ENCODE results near the gene SEC24B. TPM values are rescaled to one million over a fixed set of nuclear protein-coding genes. Genes with fewer than 3 reads are reported as not detected.

The SEC24B gene
- total RNA-seq, 2 experiments from 2014 or later = 22.8 to 22.9 TPM

DNA sequence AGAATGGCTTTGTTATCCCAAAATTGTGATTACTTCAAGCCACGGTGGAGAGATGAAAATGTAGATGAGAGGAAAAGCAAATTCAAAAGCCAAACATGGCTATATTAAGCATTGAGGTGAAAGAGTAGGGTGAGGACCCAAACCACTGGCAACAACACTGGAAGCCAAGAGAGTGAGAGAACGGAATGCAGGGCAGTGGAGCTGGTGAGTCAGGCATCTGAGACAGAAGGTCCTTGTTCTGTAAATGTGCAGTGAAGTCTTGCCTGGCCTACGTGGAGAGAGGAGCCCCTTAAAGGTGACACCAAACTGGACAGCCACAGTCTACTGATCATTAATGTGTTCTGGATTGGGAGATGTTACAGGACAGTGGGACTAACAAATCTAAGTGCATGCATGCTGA is 22.8 kb upstream of the SEC24B start:
- no peaks in the 10 kb centered on the region for H3K36me3 Mint-ChIP-seq (ENCODE audit: low read depth)
- POLR2A ChIA-PET = no interaction called here
- H3K9me3 Mint-ChIP-seq (ENCODE audit: insufficient read depth) = no peaks in the 10 kb centered on the region
- no peak overlapping the region for H3K4me3 Mint-ChIP-seq
- no peak for DNase-seq
- no peaks in the 10 kb centered on the region for H3K4me1 Mint-ChIP-seq (ENCODE audit: low read depth)
- CTCF ChIA-PET = interaction anchor here (1.8 kb wide), 1 partner anchor 416 kb away, joined by 4 read pairs; no protein-coding TSS in a partner anchor
- H3K27me3 Mint-ChIP-seq (ENCODE audit: low read depth) = peaks cover 3% of the 10 kb centered on the region
- H3K27ac Mint-ChIP-seq = no peak overlapping the region
- no peak for ATAC-seq

DNA sequence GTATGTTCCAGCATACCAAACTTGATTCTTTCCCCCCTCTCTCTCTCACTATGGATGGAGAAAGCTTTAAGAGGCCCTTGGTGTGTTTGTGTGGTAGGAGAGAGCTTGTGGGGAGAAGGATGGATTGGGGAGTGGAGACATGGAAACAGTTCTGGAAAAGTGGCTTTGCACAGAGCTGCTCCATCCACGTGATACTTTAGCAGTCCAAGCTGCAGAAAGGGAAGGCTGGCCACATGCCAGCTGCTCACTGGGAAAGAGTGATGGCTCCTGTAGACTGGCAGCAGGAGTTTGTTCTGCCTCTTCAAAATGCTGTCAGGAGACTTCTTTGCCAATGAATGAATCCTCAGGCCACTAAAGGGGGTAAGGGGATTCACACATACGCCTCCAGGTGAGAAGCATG is 21.7 kb upstream of the SEC24B start:
- no peak for ATAC-seq
- no peak overlapping the region for H3K27ac Mint-ChIP-seq
- no peak for DNase-seq
- ChIA-PET CTCF (interaction anchor here (0.8 to 1.8 kb wide), 4 partner anchors 8 to 570 kb away, joined by 3 to 5 read pairs (median 4); no protein-coding TSS in a partner anchor), POLR2A (no interaction called here)
- H3K4me3 Mint-ChIP-seq = no peak overlapping the region
- H3K36me3 Mint-ChIP-seq (ENCODE audit: low read depth) = no peaks in the 10 kb centered on the region
- H3K4me1 Mint-ChIP-seq (ENCODE audit: low read depth) = no peaks in the 10 kb centered on the region
- H3K9me3 Mint-ChIP-seq (ENCODE audit: insufficient read depth) = no peaks in the 10 kb centered on the region
- peaks cover 3% of the 10 kb centered on the region for H3K27me3 Mint-ChIP-seq (ENCODE audit: low read depth)

DNA sequence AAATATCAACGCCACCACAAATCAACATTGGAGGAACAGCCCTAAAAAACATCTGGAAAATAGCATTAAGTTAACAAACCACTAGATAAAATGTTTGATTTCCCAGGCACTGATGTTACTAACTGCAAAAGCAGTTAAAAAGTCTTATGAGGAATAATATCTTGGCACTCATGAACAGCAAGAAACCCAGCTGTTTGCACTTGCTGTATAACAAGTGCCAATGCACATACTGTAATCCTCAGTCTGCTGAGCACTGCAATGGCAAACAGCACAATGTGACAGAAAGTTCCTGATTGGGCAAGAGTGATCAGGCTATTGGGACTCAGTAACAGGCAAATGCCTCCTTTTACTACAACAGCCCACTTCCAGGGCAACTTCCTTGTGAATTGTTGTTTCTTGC is 20.8 kb upstream of the SEC24B start:
- Mint-ChIP-seq H3K36me3 (ENCODE audit: low read depth) (no peaks in the 10 kb centered on the region), H3K27ac (no peak overlapping the region)
- POLR2A ChIA-PET = no interaction called here

DNA sequence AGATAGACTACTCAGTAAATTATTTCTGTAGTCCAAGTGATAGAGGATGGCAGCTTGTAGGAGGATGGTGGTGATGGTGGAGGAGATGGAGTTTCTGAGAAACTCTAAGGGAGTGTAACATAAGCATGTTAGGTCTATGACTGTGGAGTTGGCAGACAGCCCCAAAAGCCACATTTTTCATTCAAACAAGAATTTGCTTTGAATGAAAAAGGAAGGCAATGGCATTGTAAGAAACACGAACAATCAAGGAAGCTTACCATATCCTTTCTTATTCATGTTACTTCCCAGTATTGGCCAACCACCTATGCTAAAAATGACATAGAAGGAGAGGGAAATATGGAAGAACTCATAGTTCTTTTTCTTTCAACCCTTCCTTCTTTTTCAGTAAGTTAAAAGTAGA is 18.7 kb upstream of the SEC24B start:
- Mint-ChIP-seq H3K27me3 (ENCODE audit: low read depth) (peaks cover 2% of the 10 kb centered on the region), H3K4me1 (ENCODE audit: low read depth) (no peaks in the 10 kb centered on the region), H3K4me3 (no peak overlapping the region), H3K27ac (no peak overlapping the region), H3K9me3 (ENCODE audit: insufficient read depth) (no peaks in the 10 kb centered on the region), H3K36me3 (ENCODE audit: low read depth) (no peaks in the 10 kb centered on the region)
- ATAC-seq (no peak), DNase-seq (no peak)
- ChIA-PET POLR2A (interaction anchor here (1.2 kb wide), 1 partner anchor 18 kb away, joined by 3 read pairs; no protein-coding TSS in a partner anchor), CTCF (no interaction called here)

More for the DNA sequence above, 20.8 kb upstream of the SEC24B start:
- Mint-ChIP-seq H3K9me3 (ENCODE audit: insufficient read depth) (no peaks in the 10 kb centered on the region), H3K27me3 (ENCODE audit: low read depth) (no peaks in the 10 kb centered on the region), H3K4me3 (no peak overlapping the region), H3K4me1 (ENCODE audit: low read depth) (no peaks in the 10 kb centered on the region)
- DNase-seq (no peak), ATAC-seq (no peak)
- CTCF ChIA-PET = interaction anchor here (0.8 to 1.4 kb wide), 2 partner anchors 9 to 11 kb away, joined by 4 read pairs; no protein-coding TSS in a partner anchor

DNA sequence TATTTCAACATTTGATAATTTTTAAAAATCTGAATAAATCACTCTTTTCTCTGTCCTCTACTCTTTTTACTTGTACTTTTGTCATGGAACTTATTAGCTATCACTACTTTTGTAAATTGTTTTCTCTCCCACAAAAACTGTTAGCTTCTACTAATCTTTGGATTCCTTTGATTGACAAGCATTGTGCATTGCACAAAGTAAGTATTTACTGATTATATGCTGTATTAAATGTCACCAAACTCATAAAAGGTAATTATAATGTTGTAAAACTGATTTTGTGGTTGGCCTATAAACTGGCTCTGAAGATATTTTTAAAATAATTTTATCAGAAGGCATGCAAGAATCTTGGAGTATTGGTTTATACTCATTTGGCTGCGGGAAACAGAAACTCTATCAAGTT is 15.0 kb upstream of the SEC24B start:
- ChIA-PET POLR2A (no interaction called here), CTCF (interaction anchor here (2.0 kb wide), 1 partner anchor 13 kb away, joined by 7 read pairs; no protein-coding TSS in a partner anchor)
- no peaks in the 10 kb centered on the region for H3K9me3 Mint-ChIP-seq (ENCODE audit: insufficient read depth)
- no peaks in the 10 kb centered on the region for H3K36me3 Mint-ChIP-seq (ENCODE audit: low read depth)
- peaks cover 2% of the 10 kb centered on the region for H3K4me1 Mint-ChIP-seq (ENCODE audit: low read depth)
- no peak overlapping the region for H3K27ac Mint-ChIP-seq
- H3K4me3 Mint-ChIP-seq = no peak overlapping the region
- H3K27me3 Mint-ChIP-seq (ENCODE audit: low read depth) = peaks cover 5% of the 10 kb centered on the region
- DNase-seq (no peak), ATAC-seq (no peak)

DNA sequence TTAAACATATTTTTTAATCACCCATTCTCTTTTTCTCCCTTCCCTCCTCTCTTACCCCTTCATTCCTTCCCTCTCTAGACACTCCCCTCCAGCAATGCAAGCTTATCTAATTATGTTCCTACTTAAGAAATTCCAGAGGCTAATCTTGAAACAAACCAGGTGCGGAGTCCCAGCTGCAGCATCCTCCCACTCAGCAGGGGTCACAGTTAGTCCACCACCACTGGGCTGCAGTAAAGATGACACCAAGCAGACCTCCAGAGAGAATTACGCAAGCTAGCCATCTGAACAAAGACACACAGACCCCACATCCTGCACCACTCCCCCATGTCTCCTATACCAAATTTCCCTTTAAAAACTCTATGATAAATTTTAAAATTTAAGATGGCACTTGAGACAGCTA is 13.9 kb upstream of the SEC24B start:
- Mint-ChIP-seq H3K36me3 (ENCODE audit: low read depth) (no peaks in the 10 kb centered on the region), H3K9me3 (ENCODE audit: insufficient read depth) (no peaks in the 10 kb centered on the region), H3K4me1 (ENCODE audit: low read depth) (peaks cover 2% of the 10 kb centered on the region), H3K27me3 (ENCODE audit: low read depth) (peaks cover 5% of the 10 kb centered on the region), H3K4me3 (no peak overlapping the region), H3K27ac (no peak overlapping the region)
- CTCF ChIA-PET = interaction anchor here (0.7 to 2.0 kb wide), 4 partner anchors 8 to 1088 kb away, joined by 3 to 7 read pairs (median 4); no protein-coding TSS in a partner anchor
- ATAC-seq (no peak), DNase-seq (no peak)
- POLR2A ChIA-PET = no interaction called here

DNA sequence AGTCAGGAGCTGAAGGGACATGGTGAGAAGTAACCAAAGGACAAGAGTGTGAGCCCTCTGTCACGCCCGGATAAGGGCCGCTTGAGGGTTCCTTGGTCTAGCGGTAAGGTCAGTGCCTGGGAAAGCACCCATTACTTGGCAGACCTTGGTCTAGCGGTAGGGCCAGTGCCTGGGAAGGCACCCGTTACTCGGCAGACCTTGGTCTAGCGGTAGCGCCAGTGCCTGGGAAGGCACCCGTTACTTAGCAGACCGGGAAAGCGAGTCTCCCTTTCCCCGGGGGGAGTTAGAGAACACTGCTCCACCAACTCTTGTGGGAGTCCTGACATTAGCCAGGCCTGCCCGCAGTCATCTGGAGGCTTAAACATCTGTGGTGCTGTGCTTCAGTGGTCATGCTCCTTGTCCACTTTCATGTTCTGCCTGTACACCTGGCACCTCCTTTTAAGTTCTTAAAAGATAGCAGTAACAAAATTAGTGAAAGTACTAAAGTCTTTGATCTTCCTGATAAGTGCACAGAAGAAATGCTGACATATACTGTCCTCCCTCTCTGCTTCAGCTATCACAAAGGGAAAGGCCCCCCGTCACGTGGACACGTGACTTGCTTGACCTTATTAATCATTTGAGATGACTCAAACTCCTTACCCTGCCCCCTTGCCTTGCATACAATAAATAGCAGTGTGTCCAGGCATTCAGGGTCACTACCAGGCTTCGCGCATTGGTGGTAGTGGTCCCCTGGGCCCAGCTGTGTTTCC is 9.3 kb upstream of the SEC24B start:
- DNase-seq (no peak), ATAC-seq (no peak)
- Mint-ChIP-seq H3K27ac (no peak overlapping the region), H3K36me3 (ENCODE audit: low read depth) (no peaks in the 10 kb centered on the region), H3K9me3 (ENCODE audit: insufficient read depth) (no peaks in the 10 kb centered on the region), H3K4me1 (ENCODE audit: low read depth) (peaks cover 2% of the 10 kb centered on the region), H3K4me3 (no peak overlapping the region), H3K27me3 (ENCODE audit: low read depth) (peaks cover 5% of the 10 kb centered on the region)
- CTCF ChIA-PET = interaction anchor here (1.2 to 2.0 kb wide), 3 partner anchors 12 to 403 kb away, joined by 3 to 5 read pairs (median 4); partner anchors contain the start of gene RRH
- POLR2A ChIA-PET = no interaction called here

DNA sequence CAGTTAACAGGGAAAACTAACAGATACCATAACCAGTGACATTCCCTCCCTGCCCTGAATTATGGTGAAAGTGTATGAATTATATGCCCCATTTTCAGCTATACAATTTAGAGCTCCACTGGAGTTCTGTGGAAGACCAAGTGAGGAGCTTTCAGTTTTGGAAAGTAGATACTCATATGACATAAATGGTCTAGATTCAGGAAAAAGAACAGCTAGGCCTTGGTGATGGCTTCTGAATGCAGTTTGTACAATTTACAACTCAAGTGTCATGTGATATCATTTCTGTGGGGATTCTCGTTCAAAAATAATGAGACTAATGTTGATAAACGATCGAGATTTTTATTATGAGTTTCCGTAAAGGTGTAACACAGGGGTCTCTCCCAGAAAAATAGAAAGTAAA is 8.2 kb upstream of the SEC24B start:
- Mint-ChIP-seq H3K4me3 (no peak overlapping the region), H3K27ac (no peak overlapping the region), H3K9me3 (ENCODE audit: insufficient read depth) (no peaks in the 10 kb centered on the region), H3K27me3 (ENCODE audit: low read depth) (peaks cover 3% of the 10 kb centered on the region), H3K36me3 (ENCODE audit: low read depth) (peaks cover 2% of the 10 kb centered on the region), H3K4me1 (ENCODE audit: low read depth) (peaks cover 2% of the 10 kb centered on the region)
- CTCF ChIA-PET = interaction anchor here (1.2 to 1.9 kb wide), 4 partner anchors 14 to 581 kb away, joined by 3 to 5 read pairs (median 4); no protein-coding TSS in a partner anchor
- POLR2A ChIA-PET = no interaction called here
- no peak for DNase-seq
- ATAC-seq = no peak

DNA sequence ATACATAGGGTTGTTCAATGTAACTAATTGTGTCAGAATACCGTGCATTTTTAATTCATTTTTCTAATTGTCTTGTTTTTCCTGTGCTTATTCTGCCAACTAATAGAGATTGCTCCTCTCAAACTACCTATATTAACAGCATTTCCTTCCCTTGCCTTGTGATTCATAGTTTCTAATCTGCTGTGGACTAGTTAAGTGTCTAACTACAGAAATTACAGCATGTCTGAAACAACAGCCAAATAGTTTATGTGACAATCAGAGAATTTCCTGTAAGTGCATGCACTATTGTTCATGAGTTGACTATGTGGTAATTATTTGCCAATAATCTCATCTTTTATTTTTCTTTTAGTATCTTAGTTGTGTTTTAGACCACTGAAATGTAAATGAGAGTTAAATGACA is 4.1 kb upstream of the SEC24B start:
- H3K36me3 Mint-ChIP-seq (ENCODE audit: low read depth) = peaks cover 8% of the 10 kb centered on the region
- no peak overlapping the region for H3K27ac Mint-ChIP-seq
- H3K27me3 Mint-ChIP-seq (ENCODE audit: low read depth) = no peaks in the 10 kb centered on the region
- ATAC-seq (no peak), DNase-seq (no peak)
- no peak overlapping the region for H3K4me3 Mint-ChIP-seq
- ChIA-PET CTCF (no interaction called here), POLR2A (no interaction called here)
- no peaks in the 10 kb centered on the region for H3K9me3 Mint-ChIP-seq (ENCODE audit: insufficient read depth)
- peaks cover 14% of the 10 kb centered on the region for H3K4me1 Mint-ChIP-seq (ENCODE audit: low read depth)

DNA sequence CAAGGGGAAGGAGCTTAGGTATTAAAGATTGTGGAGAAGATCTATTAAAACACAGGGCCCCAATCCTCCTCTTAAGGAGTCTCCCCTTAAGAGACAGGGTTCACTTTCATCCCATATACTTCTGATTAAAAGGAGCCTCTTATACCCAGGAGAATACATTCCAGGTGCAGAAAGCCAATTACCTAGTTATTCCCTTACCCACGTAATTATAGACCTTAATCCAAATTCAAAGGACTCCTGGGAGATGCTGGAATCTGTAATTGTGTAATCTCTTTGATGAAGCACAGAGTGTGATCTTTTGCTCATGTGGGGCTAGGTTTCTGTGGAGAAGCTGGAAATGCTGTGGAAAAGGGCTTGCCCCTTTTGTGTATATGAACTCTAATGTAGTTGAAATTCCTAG is 1.4 kb upstream of the SEC24B start:
- peak overlapping the region; percentile 77 for H3K4me3 Mint-ChIP-seq
- no peaks in the 10 kb centered on the region for H3K9me3 Mint-ChIP-seq (ENCODE audit: insufficient read depth)
- peaks cover 8% of the 10 kb centered on the region for H3K36me3 Mint-ChIP-seq (ENCODE audit: low read depth)
- ATAC-seq (no peak), DNase-seq (no peak)
- ChIA-PET CTCF (interaction anchor here (0.9 to 3.5 kb wide), 16 partner anchors 9 to 546 kb away, joined by 3 to 23 read pairs (median 5); partner anchors contain the start of gene CASP6), POLR2A (interaction anchor here (1.1 kb wide), 1 partner anchor 17 kb away, joined by 3 read pairs; no protein-coding TSS in a partner anchor)
- H3K4me1 Mint-ChIP-seq (ENCODE audit: low read depth) = peaks cover 40% of the 10 kb centered on the region
- no peak overlapping the region for H3K27ac Mint-ChIP-seq
- no peaks in the 10 kb centered on the region for H3K27me3 Mint-ChIP-seq (ENCODE audit: low read depth)

DNA sequence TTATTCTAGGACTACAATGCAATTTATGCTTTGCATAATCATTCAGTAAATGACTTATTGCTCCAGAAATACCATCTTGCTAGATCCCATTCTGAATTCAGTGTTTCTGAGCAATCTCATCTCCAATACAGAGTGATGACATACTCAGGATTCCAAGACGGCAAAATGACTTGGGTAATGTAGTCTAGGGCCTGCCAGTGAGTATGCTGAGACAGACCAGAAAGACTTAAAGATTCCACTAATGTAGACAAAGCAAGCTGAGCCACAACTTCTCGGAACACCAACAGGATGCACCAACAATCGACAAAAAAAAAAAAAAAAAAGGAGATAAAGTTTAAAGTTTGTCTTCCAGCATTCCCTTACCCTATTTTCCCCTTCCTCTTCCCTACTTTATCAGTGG is 919 bp upstream of the SEC24B start:
- POLR2A ChIA-PET = interaction anchor here (0.5 to 2.4 kb wide), 6 partner anchors 9 to 1255 kb away, joined by 3 to 16 read pairs (median 4); partner anchors contain the start of genes CASP6, GAR1 and MCUB
- peaks cover 8% of the 10 kb centered on the region for H3K36me3 Mint-ChIP-seq (ENCODE audit: low read depth)
- peaks cover 41% of the 10 kb centered on the region for H3K4me1 Mint-ChIP-seq (ENCODE audit: low read depth)
- no peaks in the 10 kb centered on the region for H3K27me3 Mint-ChIP-seq (ENCODE audit: low read depth)
- ATAC-seq (no peak), DNase-seq (no peak)
- H3K4me3 Mint-ChIP-seq = peak overlapping the region; percentile 77
- no peaks in the 10 kb centered on the region for H3K9me3 Mint-ChIP-seq (ENCODE audit: insufficient read depth)
- H3K27ac Mint-ChIP-seq = peak overlapping the region; percentile 86
- CTCF ChIA-PET = interaction anchor here (0.5 to 3.5 kb wide), 42 partner anchors 9 to 545 kb away, joined by 3 to 23 read pairs (median 4); partner anchors contain the start of genes CASP6, GAR1, MCUB and PLA2G12A

All from activated CD8-positive, alpha-beta T cell treated with anti-CD3 and anti-CD28 coated beads, Interleukin-2, amount 10 ng/mL, durations not matched to agents 7 days and 5 days (primary cell).